Measurements from ENCODE around the gene ATP6V1A. TPM values are rescaled to one million over a fixed set of nuclear protein-coding genes. Genes with fewer than 3 reads are reported as not detected.

The ATP6V1A gene
- total RNA-seq, 3 donors from 2014 or later = 58.7 to 82.6 (median 65.7) TPM

DNA sequence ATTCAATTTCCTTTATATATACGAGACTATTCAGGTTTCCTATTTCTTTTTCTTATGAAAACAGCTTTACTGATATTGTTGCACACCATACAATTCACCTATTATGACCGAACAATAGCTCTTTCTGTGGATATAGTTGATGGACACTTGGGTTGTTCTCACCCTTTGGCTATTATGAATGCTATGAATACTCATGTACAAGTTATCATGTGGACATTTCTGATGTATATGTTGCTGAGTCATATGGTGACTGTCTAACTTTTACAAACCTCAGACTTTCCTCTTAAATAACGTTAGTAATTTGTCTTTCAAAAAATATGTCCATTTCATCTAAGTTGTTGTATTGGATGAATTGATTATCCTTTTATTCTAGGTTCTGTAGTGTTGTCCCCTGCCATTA, 34.7 kb upstream of the ATP6V1A start:
- Histone ChIP-seq H3K36me3 (ENCODE audit: low read depth) (no peaks in the 10 kb centered on the region), H3K9me3 (no peaks in the 10 kb centered on the region), H3K4me3 (no peak overlapping the region), H3K4me1 (ENCODE audit: low read depth) (no peaks in the 10 kb centered on the region)
- DNase-seq = no peak
- intact Hi-C loops (cut with DNase I, micrococcal nuclease) = no loop called here
- no peak for ATAC-seq
- TF ChIP-seq, protein P1, sequence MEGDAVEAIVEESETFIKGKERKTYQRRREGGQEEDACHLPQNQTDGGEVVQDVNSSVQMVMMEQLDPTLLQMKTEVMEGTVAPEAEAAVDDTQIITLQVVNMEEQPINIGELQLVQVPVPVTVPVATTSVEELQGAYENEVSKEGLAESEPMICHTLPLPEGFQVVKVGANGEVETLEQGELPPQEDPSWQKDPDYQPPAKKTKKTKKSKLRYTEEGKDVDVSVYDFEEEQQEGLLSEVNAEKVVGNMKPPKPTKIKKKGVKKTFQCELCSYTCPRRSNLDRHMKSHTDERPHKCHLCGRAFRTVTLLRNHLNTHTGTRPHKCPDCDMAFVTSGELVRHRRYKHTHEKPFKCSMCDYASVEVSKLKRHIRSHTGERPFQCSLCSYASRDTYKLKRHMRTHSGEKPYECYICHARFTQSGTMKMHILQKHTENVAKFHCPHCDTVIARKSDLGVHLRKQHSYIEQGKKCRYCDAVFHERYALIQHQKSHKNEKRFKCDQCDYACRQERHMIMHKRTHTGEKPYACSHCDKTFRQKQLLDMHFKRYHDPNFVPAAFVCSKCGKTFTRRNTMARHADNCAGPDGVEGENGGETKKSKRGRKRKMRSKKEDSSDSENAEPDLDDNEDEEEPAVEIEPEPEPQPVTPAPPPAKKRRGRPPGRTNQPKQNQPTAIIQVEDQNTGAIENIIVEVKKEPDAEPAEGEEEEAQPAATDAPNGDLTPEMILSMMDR (IDR thresholded peaks at IDR 0.05) = no peak

DNA sequence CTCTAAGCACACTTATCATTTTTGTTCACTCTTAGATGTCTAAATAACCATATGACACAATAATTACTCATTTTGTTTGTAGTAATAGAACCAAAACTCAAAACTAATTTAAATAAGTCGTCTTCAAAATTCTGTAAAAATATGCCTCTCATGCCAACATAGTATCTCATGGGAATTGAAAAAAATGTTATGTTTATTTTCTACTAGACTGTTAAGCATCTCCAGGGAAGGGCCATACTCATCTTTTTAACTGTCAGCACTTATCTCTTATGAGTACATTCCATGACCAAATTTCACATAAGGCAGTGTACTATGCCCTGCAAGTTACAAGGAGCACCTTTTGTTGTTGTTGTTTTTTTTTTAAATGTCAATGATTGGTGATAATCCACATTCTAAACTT, 32.1 kb upstream of the ATP6V1A start:
- DNase-seq = no peak
- no peaks in the 10 kb centered on the region for H3K9me3 ChIP-seq
- no peaks in the 10 kb centered on the region for H3K4me1 ChIP-seq (ENCODE audit: low read depth)
- intact Hi-C loops (cut with DNase I, micrococcal nuclease) = no loop called here
- TF ChIP-seq, protein P1 (IDR thresholded peaks at IDR 0.05) = no peak
- no peak for ATAC-seq
- no peak overlapping the region for H3K4me3 ChIP-seq
- H3K36me3 ChIP-seq (ENCODE audit: low read depth) = no peaks in the 10 kb centered on the region

DNA sequence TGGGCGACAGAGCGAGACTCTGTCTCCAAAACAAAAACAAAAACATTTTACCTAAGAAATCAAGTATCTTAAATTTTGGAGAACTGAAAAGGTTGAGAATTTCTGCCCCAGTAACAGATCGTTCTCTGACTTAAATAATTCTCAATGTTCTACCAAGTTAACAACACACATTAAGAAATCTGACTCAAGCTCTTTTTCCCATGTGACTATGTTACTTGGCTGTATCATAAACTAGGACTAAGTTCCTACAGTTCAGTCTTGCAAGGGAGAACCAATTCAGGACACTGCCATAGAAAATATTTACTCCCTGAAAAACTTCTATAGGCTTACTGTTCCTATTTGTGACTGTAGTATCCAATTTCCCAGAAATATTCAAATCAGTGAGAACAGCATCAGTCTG, 29.5 kb upstream of the ATP6V1A start:
- ATAC-seq = no peak
- no peak for DNase-seq
- Histone ChIP-seq H3K4me3 (no peak overlapping the region), H3K4me1 (ENCODE audit: low read depth) (no peaks in the 10 kb centered on the region), H3K9me3 (no peaks in the 10 kb centered on the region), H3K36me3 (ENCODE audit: low read depth) (no peaks in the 10 kb centered on the region)
- intact Hi-C loops (cut with DNase I, micrococcal nuclease) = no loop called here
- TF ChIP-seq, protein P1 (IDR thresholded peaks at IDR 0.05) = no peak

DNA sequence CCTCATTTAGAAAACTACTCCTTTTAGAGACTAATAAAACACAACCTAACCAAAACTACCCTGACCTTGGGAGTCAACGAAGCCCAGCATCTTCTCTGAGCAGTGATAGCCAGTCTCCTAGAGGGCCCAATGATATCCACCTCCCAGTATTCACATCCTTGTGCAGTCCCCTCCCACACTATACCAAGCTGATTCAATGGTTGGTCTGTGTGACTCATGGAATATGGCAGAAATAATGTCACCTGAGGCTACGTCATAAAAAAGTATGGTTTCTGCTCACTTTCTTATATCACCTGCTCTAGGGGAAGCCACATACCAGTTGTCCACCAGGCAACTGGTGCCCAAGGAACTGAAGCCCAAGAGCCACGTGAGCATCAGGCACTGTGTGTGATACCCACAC, 29.0 kb upstream of the ATP6V1A start:
- Histone ChIP-seq H3K9me3 (no peaks in the 10 kb centered on the region), H3K4me3 (no peak overlapping the region), H3K36me3 (ENCODE audit: low read depth) (no peaks in the 10 kb centered on the region), H3K4me1 (ENCODE audit: low read depth) (no peaks in the 10 kb centered on the region)
- intact Hi-C loops (cut with DNase I, micrococcal nuclease) = no loop called here
- no peak for DNase-seq
- TF ChIP-seq, protein P1 (IDR thresholded peaks at IDR 0.05) = no peak
- peak; percentile 68 for ATAC-seq

DNA sequence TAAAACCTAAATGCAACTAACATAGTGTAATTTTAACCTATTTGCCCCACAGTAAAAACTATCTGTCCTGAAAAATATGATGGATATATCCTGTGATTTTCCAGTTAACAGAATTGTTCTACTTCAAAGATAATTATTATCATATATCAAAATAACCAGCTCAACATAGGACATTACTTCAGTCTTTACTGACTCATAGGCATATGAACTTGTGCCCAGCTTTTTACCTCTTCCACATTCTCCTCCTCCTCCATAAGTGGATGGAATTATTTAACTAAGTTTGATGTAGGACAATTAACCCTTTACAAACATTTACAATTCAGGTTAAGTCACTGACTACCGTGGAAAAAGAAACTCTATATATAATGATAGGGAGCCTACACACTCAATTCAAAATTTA, 27.5 kb upstream of the ATP6V1A start:
- no peak overlapping the region for H3K4me3 ChIP-seq
- H3K36me3 ChIP-seq (ENCODE audit: low read depth) = no peaks in the 10 kb centered on the region
- DNase-seq (no peak), ATAC-seq (no peak)
- H3K4me1 ChIP-seq (ENCODE audit: low read depth) = no peaks in the 10 kb centered on the region
- no peaks in the 10 kb centered on the region for H3K9me3 ChIP-seq
- intact Hi-C loops (cut with DNase I, micrococcal nuclease) = no loop called here
- TF ChIP-seq, protein P1 (IDR thresholded peaks at IDR 0.05) = no peak

DNA sequence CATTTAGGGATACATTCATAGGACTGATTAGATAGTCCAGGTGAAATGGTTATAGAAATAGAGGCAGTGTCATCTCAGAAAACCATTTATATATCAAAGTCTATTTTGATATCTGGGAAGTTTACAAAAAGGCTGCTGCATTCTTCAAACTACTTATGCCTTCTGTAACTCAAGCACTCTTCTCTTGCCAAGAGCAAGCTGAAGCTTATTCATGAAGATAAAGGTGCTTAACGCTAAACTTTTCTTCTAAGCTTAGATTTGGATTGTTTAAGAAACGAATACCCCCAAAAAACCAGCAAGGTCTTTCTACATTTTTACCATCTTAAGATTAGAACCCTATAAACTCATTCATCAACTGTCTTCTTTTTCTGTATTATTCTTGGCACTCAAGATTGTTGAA, 27.1 kb upstream of the ATP6V1A start:
- ATAC-seq (no peak), DNase-seq (no peak)
- H3K36me3 ChIP-seq (ENCODE audit: low read depth) = no peaks in the 10 kb centered on the region
- H3K4me1 ChIP-seq (ENCODE audit: low read depth) = no peaks in the 10 kb centered on the region
- TF ChIP-seq, protein P1 (IDR thresholded peaks at IDR 0.05) = no peak
- no peak overlapping the region for H3K4me3 ChIP-seq
- intact Hi-C loops (cut with DNase I, micrococcal nuclease) = no loop called here
- no peaks in the 10 kb centered on the region for H3K9me3 ChIP-seq

Measured in mucosa of descending colon (tissue), 3 donors.